ENCODE results near the gene ATXN7L1. TPM values are rescaled to one million over a fixed set of nuclear protein-coding genes. Genes with fewer than 3 reads are reported as not detected.

ATXN7L1 gene
- total and polyA plus RNA-seq, 2 of the 4 experiments (the other 2 are of a cell fraction), result 3.5 to 4.3 TPM

DNA sequence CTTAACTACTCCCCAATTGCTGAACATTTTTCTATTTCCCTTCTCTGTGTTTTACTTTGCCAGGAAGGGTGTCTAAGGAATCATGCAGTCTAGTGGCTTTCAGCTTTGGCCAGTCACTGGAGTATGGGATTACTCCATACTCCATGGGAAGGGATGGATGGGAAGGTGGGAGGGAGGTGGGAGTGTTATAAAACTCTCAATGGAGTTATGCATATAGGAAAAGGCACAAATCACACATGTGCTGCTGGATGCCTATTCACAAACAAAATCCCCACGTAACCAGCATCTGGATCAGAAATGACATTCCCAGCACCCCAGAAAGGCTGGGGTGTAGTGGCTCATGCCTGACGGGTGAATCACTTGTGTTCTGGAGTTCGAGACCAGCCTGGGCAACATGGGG lies 125.3 kb downstream of the ATXN7L1 start:
- Histone ChIP-seq H4K5ac (ENCODE audit: low read depth, low read length) (no peak overlapping the region), H3K9ac (ENCODE audit: low read depth, low read length) (no peak overlapping the region), H3K79me1 (ENCODE audit: low read depth in 1 of 2, low read length in 2 of 2) (no peaks in the 10 kb centered on the region), H3K4ac (ENCODE audit: low read depth, low read length) (no peak overlapping the region), H3K9me1 (ENCODE audit: insufficient read depth, low read length) (peaks cover 5% of the 10 kb centered on the region), H2AFZ (replicated peaks; ENCODE audit: low read length, poor library complexity) (no peak overlapping the region), H3K36me3 (ENCODE audit: control insufficient read depth, insufficient read depth, low read length) (peaks cover 4% of the 10 kb centered on the region; the same call in 1 of the 2 replicates), H2BK15ac (ENCODE audit: low read depth, low read length) (no peak overlapping the region), H3K18ac (ENCODE audit: low read depth, low read length) (no peak overlapping the region), H4K91ac (ENCODE audit: insufficient read depth, low read depth, low read length) (no peak overlapping the region), H4K8ac (ENCODE audit: low read depth in 2 of 2, low read length in 2 of 2) (no peak overlapping the region), H3K14ac (replicated peaks; ENCODE audit: low read depth, low read length) (no peak overlapping the region), H2BK120ac (ENCODE audit: low read depth, low read length) (no peak overlapping the region), H3K4me1 (ENCODE audit: control insufficient read depth, insufficient read depth, low read length) (no peaks in the 10 kb centered on the region; the same call in 1 of the 2 replicates), H3K27me3 (ENCODE audit: control insufficient read depth, insufficient read depth, low read length) (no peaks in the 10 kb centered on the region), H2AK9ac (replicated peaks; ENCODE audit: low read depth, low read length, poor library complexity) (no peak overlapping the region), H2BK5ac (ENCODE audit: low read depth, low read length, poor library complexity, severe bottlenecking) (no peak overlapping the region), H4K20me1 (ENCODE audit: insufficient read depth, low read length) (no peaks in the 10 kb centered on the region), H3K23ac (ENCODE audit: low read depth, low read length) (no peak overlapping the region), H2BK20ac (ENCODE audit: low read depth, low read length) (no peak overlapping the region), H3K4me2 (ENCODE audit: low read depth, low read length) (no peak overlapping the region), H3K4me3 (ENCODE audit: insufficient read depth, low read depth, low read length) (no peak overlapping the region), H3K56ac (ENCODE audit: extremely low read depth, insufficient read depth, low read length) (no peak overlapping the region), H2AK5ac (ENCODE audit: low read depth, low read length) (no peak overlapping the region), H3K9me3 (ENCODE audit: control insufficient read depth, insufficient read depth, low read length) (no peaks in the 10 kb centered on the region), H3K27ac (ENCODE audit: insufficient read depth, low read length) (no peak overlapping the region)
- TF ChIP-seq MXI1 (IDR thresholded peaks at IDR 0.05; ENCODE audit: borderline replicate concordance, low read depth, low read length) (no peak), RAD21 (IDR thresholded peaks at IDR 0.05; ENCODE audit: low read length) (no peak), MAFK (IDR thresholded peaks at IDR 0.05; ENCODE audit: low read depth, low read length) (no peak), FOS (IDR thresholded peaks at IDR 0.05; ENCODE audit: low read depth, low read length) (no peak), CEBPB (IDR thresholded peaks at IDR 0.05; ENCODE audit: low read depth, low read length) (no peak), CHD1 (IDR thresholded peaks at IDR 0.05; ENCODE audit: low read depth, low read length) (no peak), MAZ (IDR thresholded peaks at IDR 0.05; ENCODE audit: borderline replicate concordance, low read depth, low read length) (no peak), RCOR1 (IDR thresholded peaks at IDR 0.05; ENCODE audit: insufficient replicate concordance, low read length) (no peak), RFX5 (IDR thresholded peaks at IDR 0.05; ENCODE audit: low read depth, low read length) (no peak), NFE2L2 (IDR thresholded peaks at IDR 0.05; ENCODE audit: low read depth, low read length) (no peak), CTCF (conservative IDR thresholded peaks at IDR 0.05; ENCODE audit: low read depth, low read length) (no peak), POLR2A (IDR thresholded peaks at IDR 0.05; ENCODE audit: low read depth, low read length) (no peak), BHLHE40 (IDR thresholded peaks at IDR 0.05; ENCODE audit: low read depth, low read length) (no peak), USF2 (IDR thresholded peaks at IDR 0.05; ENCODE audit: low read depth, low read length) (no peak), SMC3 (IDR thresholded peaks at IDR 0.05; ENCODE audit: low read depth, low read length) (no peak)
- TF ChIP-seq, protein P1, sequence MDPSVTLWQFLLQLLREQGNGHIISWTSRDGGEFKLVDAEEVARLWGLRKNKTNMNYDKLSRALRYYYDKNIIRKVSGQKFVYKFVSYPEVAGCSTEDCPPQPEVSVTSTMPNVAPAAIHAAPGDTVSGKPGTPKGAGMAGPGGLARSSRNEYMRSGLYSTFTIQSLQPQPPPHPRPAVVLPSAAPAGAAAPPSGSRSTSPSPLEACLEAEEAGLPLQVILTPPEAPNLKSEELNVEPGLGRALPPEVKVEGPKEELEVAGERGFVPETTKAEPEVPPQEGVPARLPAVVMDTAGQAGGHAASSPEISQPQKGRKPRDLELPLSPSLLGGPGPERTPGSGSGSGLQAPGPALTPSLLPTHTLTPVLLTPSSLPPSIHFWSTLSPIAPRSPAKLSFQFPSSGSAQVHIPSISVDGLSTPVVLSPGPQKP (IDR thresholded peaks at IDR 0.05; ENCODE audit: borderline replicate concordance, low read depth, low read length), result no peak
- POLR2A ChIA-PET (ENCODE audit: unreplicated experiment), result no interaction called here
- no CpG with 5 or more reads among the region's 3 CpGs for WGBS, 2 experiments (ENCODE audit: extremely low coverage in 2 of 2, insufficient read length in 1 of 2)
- ATAC-seq (ENCODE audit: low read depth) (no peak), DNase-seq (no peak)
- dilution Hi-C loops (cut with HindIII; ENCODE audit: low sequenced_read_pairs, unreplicated experiment) (no loop called here), in situ Hi-C loops (cut with MboI; ENCODE audit: low sequenced_read_pairs) (loop anchor here (10.0 kb wide), 1 partner anchor 394 kb away; no protein-coding TSS in a partner anchor), intact Hi-C loops (cut with micrococcal nuclease) (no loop called here)
- BruUV-seq (replicated peaks), result no TSS peak
- CTCF ChIA-PET, result no interaction called here

Data from IMR-90 (cell line).